Measurements from ENCODE around the gene TMEM141.

- no peak for TF ChIP-seq CTCF (IDR thresholded peaks at IDR 0.05)
- no peak for TF ChIP-seq EP300 (IDR thresholded peaks at IDR 0.05)
- TF ChIP-seq POLR2A (IDR thresholded peaks at IDR 0.05), result no peak
Observed at GRCh38 chr9:136764301-136764891, 26.7 kb upstream of the TMEM141 start, which contains the start of gene LCN15.
